Subcutaneous adipose tissue (tissue), 4 donors: ENCODE results near the gene PLA2G12A. TPM values are rescaled to one million over a fixed set of nuclear protein-coding genes. Genes with fewer than 3 reads are reported as not detected.

Experiments used
- CTCF ChIP-seq: fragments of 450-650 bp; IDR thresholded peaks from one replicate; pipeline ENCODE4 v1.5.1; 2016; ENCODE audit warnings: low read depth, mild to moderate bottlenecking, control low read depth, antibody characterized with exemption, moderate library complexity
- total RNA-seq, 4 donors: library from RNA; depleted of rRNA; stranded (reverse); fragments of >200 nt; gene quantifications; one replicate each; pipeline ENCODE4 v1.1.0, GENCODE V29; 2016

The PLA2G12A gene
- total RNA-seq, 4 donors from 2014 or later, result 19.0 to 48.9 (median 24.6) TPM

GRCh38 chr4:109708435-109708834, 21.4 kb downstream of the PLA2G12A start:
- TF ChIP-seq CTCF, result no peak

GRCh38 chr4:109703664-109704361, 26.1 kb downstream of the PLA2G12A start:
- no peak for TF ChIP-seq CTCF

GRCh38 chr4:109702950-109703663, 26.8 kb downstream of the PLA2G12A start, which contains the start of gene CASP6:
TSS of gene CASP6 (minus strand) at chr4:109703445. CDS start at chr4:109703395, 50 bp downstream.
- no peak for TF ChIP-seq CTCF

DNA sequence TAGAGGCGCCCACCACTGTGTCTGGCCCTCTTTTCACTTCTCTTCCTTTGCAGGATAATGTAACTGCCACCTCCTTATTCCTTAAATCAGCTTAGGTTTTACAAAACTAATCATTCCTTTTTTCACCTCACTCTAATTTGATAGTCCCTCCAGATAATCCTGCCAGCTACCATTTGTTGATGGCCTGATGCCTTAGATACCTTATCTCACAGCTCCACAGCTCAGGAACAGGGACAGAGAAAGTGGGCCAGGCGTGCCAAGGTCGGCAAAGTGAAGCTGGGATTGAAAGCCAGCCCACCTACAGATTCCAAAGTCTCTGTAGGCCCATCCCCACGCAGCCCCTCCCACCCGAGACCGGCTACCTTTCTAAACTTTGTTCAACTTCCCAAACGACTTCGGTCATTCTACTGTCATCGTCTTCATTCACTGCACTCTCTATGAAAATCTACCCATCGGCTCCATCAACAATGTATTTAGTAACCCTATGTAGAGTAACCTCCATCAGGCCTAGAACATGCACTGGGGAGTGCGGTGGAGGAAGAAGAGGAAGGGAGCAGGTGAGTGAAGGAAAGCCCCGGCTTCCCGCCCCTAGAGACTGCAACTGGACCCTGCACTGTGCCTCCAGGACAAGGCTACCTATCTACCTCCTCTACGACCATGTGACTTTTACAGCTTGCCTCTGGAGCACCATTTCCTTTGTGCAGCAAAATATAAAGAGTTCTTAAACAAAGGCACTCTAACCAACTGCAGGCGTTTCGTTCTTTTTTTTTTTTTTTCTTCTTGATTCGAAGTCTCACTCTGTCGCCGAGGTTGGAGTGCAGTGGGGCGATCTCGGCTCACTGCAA, 28.1 kb downstream of the PLA2G12A start:
- TF ChIP-seq CTCF, result no peak

GRCh38 chr4:109699553-109700225, 30.2 kb downstream of the PLA2G12A start:
- no peak for TF ChIP-seq CTCF

GRCh38 chr4:109698656-109699055, 31.2 kb downstream of the PLA2G12A start:
- TF ChIP-seq CTCF, result no peak
